Progenitor cell of endocrine pancreas (in vitro differentiated cells): ENCODE data around the gene SLC16A11. TPM values are rescaled to one million over a fixed set of nuclear protein-coding genes. Genes with fewer than 3 reads are reported as not detected.
A peak's percentile ranks its signal among the peaks of the same experiment; 100 is the strongest.

Experiments used
- DNase-seq: peaks from one replicate; pipeline ENCODE4 v3.0.0; 2021; ENCODE audit warnings: low spot score; ENCODE audit not compliant: unreplicated experiment
- H3K27ac Mint-ChIP-seq: 2 replicates; pipeline ENCODE4 v1.8.0; 2021; ENCODE audit warnings: mild to moderate bottlenecking, moderate library complexity, mixed read lengths
- H3K27me3 Mint-ChIP-seq: 2 replicates; pipeline ENCODE4 v1.8.0; 2021; ENCODE audit warnings: mixed read lengths
- H3K36me3 Mint-ChIP-seq: 2 replicates; pipeline ENCODE4 v1.8.0; 2022; ENCODE audit warnings: mixed read lengths; ENCODE audit not compliant: insufficient read depth
- H3K4me1 Mint-ChIP-seq: 2 replicates; pipeline ENCODE4 v1.8.0; 2021; ENCODE audit warnings: low read depth, mixed read lengths
- H3K4me3 Mint-ChIP-seq: 2 replicates; pipeline ENCODE4 v1.8.0; 2021; ENCODE audit warnings: low read depth, mild to moderate bottlenecking, moderate library complexity, mixed read lengths
- H3K9me3 Mint-ChIP-seq: 2 replicates; pipeline ENCODE4 v1.8.0; 2021; ENCODE audit warnings: low read depth, mixed read lengths
- total RNA-seq: library from RNA; stranded (reverse); gene quantifications from 2 replicates; pipeline ENCODE4 v1.2.1, GENCODE V29; 2021
- TF ChIP-seq, protein P1 (sequence below): fragments of 200-600 bp; sonication (generic); IDR thresholded peaks from one replicate; pipeline ENCODE4 v1.5.0; 2021; ENCODE audit warnings: antibody characterized with exemption, mild to moderate bottlenecking; ENCODE audit not compliant: unreplicated experiment

The SLC16A11 gene
- total RNA-seq, 1 donor from 2014 or later, result 1.4 TPM

DNA sequence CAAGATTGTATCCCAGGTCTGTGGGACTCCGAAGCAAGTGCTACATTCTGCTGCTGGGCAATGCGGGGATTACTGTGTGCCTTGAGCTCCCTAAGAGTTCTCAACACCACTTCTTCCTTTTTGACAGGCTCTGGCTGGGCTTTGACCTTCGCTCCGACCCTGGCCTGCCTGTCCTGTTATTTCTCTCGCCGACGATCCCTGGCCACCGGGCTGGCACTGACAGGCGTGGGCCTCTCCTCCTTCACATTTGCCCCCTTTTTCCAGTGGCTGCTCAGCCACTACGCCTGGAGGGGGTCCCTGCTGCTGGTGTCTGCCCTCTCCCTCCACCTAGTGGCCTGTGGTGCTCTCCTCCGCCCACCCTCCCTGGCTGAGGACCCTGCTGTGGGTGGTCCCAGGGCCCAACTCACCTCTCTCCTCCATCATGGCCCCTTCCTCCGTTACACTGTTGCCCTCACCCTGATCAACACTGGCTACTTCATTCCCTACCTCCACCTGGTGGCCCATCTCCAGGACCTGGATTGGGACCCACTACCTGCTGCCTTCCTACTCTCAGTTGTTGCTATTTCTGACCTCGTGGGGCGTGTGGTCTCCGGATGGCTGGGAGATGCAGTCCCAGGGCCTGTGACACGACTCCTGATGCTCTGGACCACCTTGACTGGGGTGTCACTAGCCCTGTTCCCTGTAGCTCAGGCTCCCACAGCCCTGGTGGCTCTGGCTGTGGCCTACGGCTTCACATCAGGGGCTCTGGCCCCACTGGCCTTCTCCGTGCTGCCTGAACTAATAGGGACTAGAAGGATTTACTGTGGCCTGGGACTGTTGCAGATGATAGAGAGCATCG is 5.6 kb downstream of the SLC16A11 start:
- H3K4me3 Mint-ChIP-seq, result peak overlapping the region; percentile 36
- peaks cover 23% of the 10 kb centered on the region for H3K27me3 Mint-ChIP-seq

DNA sequence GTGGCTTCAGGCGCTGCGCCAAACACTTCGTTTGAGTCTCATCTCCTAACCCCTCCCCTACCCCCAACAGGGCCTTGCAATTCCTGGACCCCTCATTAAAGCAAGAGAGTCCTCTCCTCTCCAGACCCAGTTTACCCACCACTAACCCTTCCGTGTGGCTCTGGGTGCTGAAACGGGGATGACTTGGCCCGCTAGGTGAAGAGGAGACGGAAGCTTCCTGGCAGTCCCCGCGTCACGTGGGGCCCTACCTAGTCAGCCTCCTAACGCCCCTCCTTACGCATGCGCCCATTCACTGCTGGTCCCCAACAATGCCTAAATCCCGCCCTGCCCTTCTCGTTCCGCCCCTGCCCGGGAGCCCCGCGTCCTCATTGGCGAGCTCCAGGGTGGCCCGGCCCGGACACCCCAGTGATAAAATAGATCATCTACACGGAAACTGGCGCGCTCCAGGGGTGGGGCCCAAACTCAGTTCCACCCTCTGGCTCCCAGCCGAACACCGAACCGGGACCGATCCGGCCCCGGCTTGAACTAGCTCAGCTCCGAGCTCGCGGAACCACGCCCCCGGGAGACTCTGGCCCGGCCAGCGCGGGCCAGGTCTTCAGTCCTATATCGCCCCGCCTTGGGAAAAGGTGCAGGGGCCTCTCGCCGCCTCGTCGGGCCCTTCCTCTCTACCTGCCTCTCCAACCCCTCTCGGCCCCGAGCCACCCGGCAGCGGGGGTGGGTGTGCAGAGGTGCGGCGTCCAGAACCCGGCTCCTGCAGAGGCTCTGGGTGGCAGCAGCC is 8.1 kb downstream of the SLC16A11 start, which contains the start of gene SLC16A13:
Gene SLC16A13, plus strand, starts transcription at position 425 of the 778 bp plus-strand sequence. CDS start 368 bp downstream, outside the sequence.
- H3K36me3 Mint-ChIP-seq, result no peaks in the 10 kb centered on the region
- peak within 1 kb of the TSS; percentile 94 for H3K27ac Mint-ChIP-seq
- TF ChIP-seq, protein P1, sequence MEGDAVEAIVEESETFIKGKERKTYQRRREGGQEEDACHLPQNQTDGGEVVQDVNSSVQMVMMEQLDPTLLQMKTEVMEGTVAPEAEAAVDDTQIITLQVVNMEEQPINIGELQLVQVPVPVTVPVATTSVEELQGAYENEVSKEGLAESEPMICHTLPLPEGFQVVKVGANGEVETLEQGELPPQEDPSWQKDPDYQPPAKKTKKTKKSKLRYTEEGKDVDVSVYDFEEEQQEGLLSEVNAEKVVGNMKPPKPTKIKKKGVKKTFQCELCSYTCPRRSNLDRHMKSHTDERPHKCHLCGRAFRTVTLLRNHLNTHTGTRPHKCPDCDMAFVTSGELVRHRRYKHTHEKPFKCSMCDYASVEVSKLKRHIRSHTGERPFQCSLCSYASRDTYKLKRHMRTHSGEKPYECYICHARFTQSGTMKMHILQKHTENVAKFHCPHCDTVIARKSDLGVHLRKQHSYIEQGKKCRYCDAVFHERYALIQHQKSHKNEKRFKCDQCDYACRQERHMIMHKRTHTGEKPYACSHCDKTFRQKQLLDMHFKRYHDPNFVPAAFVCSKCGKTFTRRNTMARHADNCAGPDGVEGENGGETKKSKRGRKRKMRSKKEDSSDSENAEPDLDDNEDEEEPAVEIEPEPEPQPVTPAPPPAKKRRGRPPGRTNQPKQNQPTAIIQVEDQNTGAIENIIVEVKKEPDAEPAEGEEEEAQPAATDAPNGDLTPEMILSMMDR, result no peak
- peaks cover 16% of the 10 kb centered on the region for H3K4me1 Mint-ChIP-seq
- H3K9me3 Mint-ChIP-seq, result no peaks in the 10 kb centered on the region
- H3K27me3 Mint-ChIP-seq, result peaks cover 5% of the 10 kb centered on the region
- peak; percentile 84 for DNase-seq
- peak within 1 kb of the TSS; percentile 95 for H3K4me3 Mint-ChIP-seq

More for the DNA sequence above, 5.6 kb downstream of the SLC16A11 start:
- H3K27ac Mint-ChIP-seq, result peak overlapping the region; percentile 63
- H3K36me3 Mint-ChIP-seq, result no peaks in the 10 kb centered on the region
- H3K4me1 Mint-ChIP-seq, result peaks cover 16% of the 10 kb centered on the region
- no peaks in the 10 kb centered on the region for H3K9me3 Mint-ChIP-seq
- TF ChIP-seq, protein P1, result no peak
- no peak for DNase-seq

DNA sequence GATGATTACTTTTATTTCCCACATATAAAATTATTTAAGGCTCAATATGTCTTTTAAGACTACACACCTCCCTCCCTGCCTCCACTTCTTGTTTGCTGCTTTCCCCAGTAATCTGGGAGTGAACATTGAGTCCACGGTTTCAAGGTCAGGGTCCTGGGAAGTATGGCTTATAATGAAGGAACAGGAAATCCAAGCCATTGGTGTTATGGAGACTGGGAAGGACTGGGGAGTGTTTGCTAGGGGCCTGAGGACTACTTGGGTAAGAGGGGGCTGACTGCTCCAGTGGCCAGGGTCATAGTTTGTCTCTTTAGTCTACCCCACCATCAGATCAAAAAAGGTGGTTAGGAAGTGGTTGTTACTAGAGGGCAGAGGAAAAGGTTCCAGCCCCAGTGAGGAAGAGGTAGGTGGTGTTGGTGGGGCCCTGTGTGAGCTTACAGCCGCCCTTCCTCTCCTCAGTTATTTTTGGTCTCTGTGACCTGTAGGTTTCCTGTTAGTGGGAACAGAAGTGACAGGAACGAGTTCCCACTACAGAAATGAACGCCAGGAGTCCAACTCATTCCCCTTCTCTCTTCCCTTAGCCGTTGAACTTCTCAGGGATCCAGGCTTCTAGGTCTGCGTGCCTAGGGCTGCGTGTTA is 8.8 kb downstream of the SLC16A11 start:
- Mint-ChIP-seq H3K4me3 (peak overlapping the region; percentile 95), H3K4me1 (peaks cover 16% of the 10 kb centered on the region), H3K36me3 (no peaks in the 10 kb centered on the region), H3K27ac (peak overlapping the region; percentile 94), H3K27me3 (peaks cover 9% of the 10 kb centered on the region), H3K9me3 (no peaks in the 10 kb centered on the region)
- no peak for DNase-seq
- TF ChIP-seq, protein P1, result no peak

DNA sequence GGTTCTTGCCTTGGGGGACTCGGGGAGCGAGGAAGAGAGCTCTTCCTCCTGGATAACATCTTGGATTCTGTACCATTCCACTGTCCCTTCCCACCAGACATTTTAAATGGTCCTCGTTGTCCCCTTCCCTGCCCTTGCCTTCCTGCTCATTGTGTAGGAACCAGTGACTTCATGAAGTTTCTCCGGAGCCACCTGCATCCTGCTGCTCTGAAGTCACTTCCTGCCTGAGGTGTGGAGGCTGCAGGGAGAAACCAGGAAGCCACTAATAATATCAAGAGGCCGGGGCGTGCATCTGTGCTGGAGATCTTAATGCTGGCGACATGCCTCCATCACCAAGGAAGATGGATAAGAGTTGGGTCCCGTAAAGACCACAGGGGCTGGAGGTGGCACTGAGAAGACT is 14.2 kb downstream of the SLC16A11 start:
- no peak for DNase-seq
- Mint-ChIP-seq H3K27me3 (peaks cover 41% of the 10 kb centered on the region), H3K36me3 (no peaks in the 10 kb centered on the region), H3K9me3 (no peaks in the 10 kb centered on the region), H3K4me1 (no peaks in the 10 kb centered on the region), H3K27ac (no peak overlapping the region), H3K4me3 (no peak overlapping the region)
- TF ChIP-seq, protein P1, result no peak

DNA sequence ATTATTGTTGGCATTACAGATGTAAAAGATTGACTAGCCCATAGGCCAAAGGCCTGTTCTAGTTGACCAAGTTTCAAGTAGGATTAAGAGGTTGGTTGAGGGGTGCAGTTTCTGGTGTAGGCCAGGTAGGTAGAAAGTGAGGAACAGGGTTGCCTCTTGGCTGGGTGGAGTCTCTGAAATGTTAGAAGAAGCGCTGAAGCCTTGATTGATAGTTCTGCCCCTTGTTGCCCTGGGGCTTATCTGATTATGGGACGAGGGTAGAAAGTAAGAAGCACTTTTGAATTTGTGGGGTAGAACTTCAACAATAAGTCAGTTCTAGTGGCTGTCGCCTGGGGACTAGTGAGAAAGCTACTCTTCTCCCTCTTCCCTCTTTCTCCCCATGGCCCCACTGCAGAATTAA is 14.8 kb downstream of the SLC16A11 start:
- Mint-ChIP-seq H3K4me1 (no peaks in the 10 kb centered on the region), H3K9me3 (no peaks in the 10 kb centered on the region), H3K27me3 (peaks cover 46% of the 10 kb centered on the region), H3K4me3 (no peak overlapping the region), H3K36me3 (no peaks in the 10 kb centered on the region), H3K27ac (no peak overlapping the region)
- DNase-seq, result no peak
- TF ChIP-seq, protein P1, result no peak
